ENCODE data around the gene CCDC174. TPM values are rescaled to one million over a fixed set of nuclear protein-coding genes. Genes with fewer than 3 reads are reported as not detected.

CCDC174 gene
- total RNA-seq, 2 donors from 2014 or later, result 21.7 to 27.0 TPM

GRCh38 chr3:14703791-14704190, 52.2 kb downstream of the CCDC174 start:
- Mint-ChIP-seq H3K36me3 (no peaks in the 10 kb centered on the region), H3K27me3 (no peaks in the 10 kb centered on the region), H3K4me1 (ENCODE audit: low read depth in 2 of 2) (no peaks in the 10 kb centered on the region), H3K9me3 (no peaks in the 10 kb centered on the region), H3K27ac (no peak overlapping the region), H3K4me3 (no peak overlapping the region)
- ATAC-seq, result no peak
- DNase-seq (ENCODE audit: low spot score), result no peak

GRCh38 chr3:14706096-14706495, 54.5 kb downstream of the CCDC174 start:
- peaks cover 0 to 16% of the 10 kb centered on the region in 2 donors for H3K27me3 Mint-ChIP-seq
- H3K4me1 Mint-ChIP-seq (ENCODE audit: low read depth in 2 of 2), result no peaks in the 10 kb centered on the region

GRCh38 chr3:14716591-14716990, 65.0 kb downstream of the CCDC174 start:
- no peak overlapping the region for H3K4me3 Mint-ChIP-seq
- H3K4me1 Mint-ChIP-seq (ENCODE audit: low read depth in 2 of 2), result no peaks in the 10 kb centered on the region
- DNase-seq (ENCODE audit: low spot score), result no peak
- peaks cover 6% of the 10 kb centered on the region for H3K36me3 Mint-ChIP-seq
- H3K27me3 Mint-ChIP-seq, result peaks cover 0 to 40% of the 10 kb centered on the region in 2 donors
- no peak for ATAC-seq
- H3K9me3 Mint-ChIP-seq, result no peaks in the 10 kb centered on the region
- H3K27ac Mint-ChIP-seq, result no peak overlapping the region

More at GRCh38 chr3:14706096-14706495, 54.5 kb downstream of the CCDC174 start:
- DNase-seq (ENCODE audit: low spot score), result no peak
- Mint-ChIP-seq H3K9me3 (no peaks in the 10 kb centered on the region), H3K27ac (no peak overlapping the region), H3K36me3 (no peaks in the 10 kb centered on the region), H3K4me3 (no peak overlapping the region)
- ATAC-seq, result no peak

GRCh38 chr3:14717307-14717706, 65.7 kb downstream of the CCDC174 start:
- peaks cover 0 to 35% of the 10 kb centered on the region in 2 donors for H3K27me3 Mint-ChIP-seq
- no peak overlapping the region for H3K4me3 Mint-ChIP-seq
- peaks cover 6% of the 10 kb centered on the region for H3K36me3 Mint-ChIP-seq
- no peak for DNase-seq (ENCODE audit: low spot score)
- no peaks in the 10 kb centered on the region for H3K9me3 Mint-ChIP-seq
- H3K27ac Mint-ChIP-seq, result no peak overlapping the region
- no peaks in the 10 kb centered on the region for H3K4me1 Mint-ChIP-seq (ENCODE audit: low read depth in 2 of 2)
- ATAC-seq, result no peak

- DNase-seq (ENCODE audit: low spot score) (no peak), ATAC-seq (no peak)
- H3K27me3 Mint-ChIP-seq, result peaks cover 0 to 35% of the 10 kb centered on the region in 2 donors
- no peaks in the 10 kb centered on the region for H3K9me3 Mint-ChIP-seq
- H3K4me3 Mint-ChIP-seq, result no peak overlapping the region
- H3K36me3 Mint-ChIP-seq, result no peaks in the 10 kb centered on the region
- H3K27ac Mint-ChIP-seq, result no peak overlapping the region
- no peaks in the 10 kb centered on the region for H3K4me1 Mint-ChIP-seq (ENCODE audit: low read depth in 2 of 2)
Observed at GRCh38 chr3:14718539-14718938, 67.0 kb downstream of the CCDC174 start.

- no peak overlapping the region for H3K4me3 Mint-ChIP-seq
- no peak for ATAC-seq
- H3K27ac Mint-ChIP-seq, result no peak overlapping the region
- H3K27me3 Mint-ChIP-seq, result peaks cover 0 to 35% of the 10 kb centered on the region in 2 donors
- no peak for DNase-seq (ENCODE audit: low spot score)
- no peaks in the 10 kb centered on the region for H3K4me1 Mint-ChIP-seq (ENCODE audit: low read depth in 2 of 2)
- H3K36me3 Mint-ChIP-seq, result no peaks in the 10 kb centered on the region
- no peaks in the 10 kb centered on the region for H3K9me3 Mint-ChIP-seq
Observed at GRCh38 chr3:14719006-14719405, 67.4 kb downstream of the CCDC174 start.

GRCh38 chr3:14721126-14721864, 69.7 kb downstream of the CCDC174 start:
- Mint-ChIP-seq H3K36me3 (no peaks in the 10 kb centered on the region), H3K4me3 (no peak overlapping the region), H3K27me3 (peaks cover 0 to 33% of the 10 kb centered on the region in 2 donors), H3K27ac (no peak overlapping the region), H3K4me1 (ENCODE audit: low read depth in 2 of 2) (no peaks in the 10 kb centered on the region), H3K9me3 (no peaks in the 10 kb centered on the region)
- ATAC-seq (no peak), DNase-seq (ENCODE audit: low spot score) (no peak)

Other genes starting within 250 kb of the CCDC174 start
- gene SLC6A6, start 249.2 kb upstream of the CCDC174 start, total RNA-seq, result 10 to 100 TPM; 20.4 to 56.7 TPM
- gene GRIP2, start 111.4 kb upstream of the CCDC174 start, total RNA-seq, result not detected
- gene C3orf20, start 23.4 kb downstream of the CCDC174 start, total RNA-seq, result under 1 TPM in 1 of 2 donors, not detected in 1; 0.93 TPM
- not detected for gene FGD5, start 167.2 kb downstream of the CCDC174 start, total RNA-seq